ENCODE data around the gene HORMAD2. TPM values are rescaled to one million over a fixed set of nuclear protein-coding genes. Genes with fewer than 3 reads are reported as not detected.

The HORMAD2 gene
- total and polyA plus RNA-seq, 9 of the 15 experiments (the other 6 are each of a cell fraction or from before 2014, with no cell fraction given) = not detected

GRCh38 chr22:30132290-30132996 lies 52.2 kb downstream of the HORMAD2 start (continued):
- TF ChIP-seq E2F1 (CRISPR knock-in tag; IDR thresholded peaks at IDR 0.05) = no peak
- TF ChIP-seq EWSR1 (IDR thresholded peaks at IDR 0.05; ENCODE audit: borderline replicate concordance, low read depth, partially characterized antibody) = no peak
- TF ChIP-seq ZNF586 (CRISPR knock-in tag; conservative IDR thresholded peaks at IDR 0.05) = no peak
- TF ChIP-seq, protein P1, sequence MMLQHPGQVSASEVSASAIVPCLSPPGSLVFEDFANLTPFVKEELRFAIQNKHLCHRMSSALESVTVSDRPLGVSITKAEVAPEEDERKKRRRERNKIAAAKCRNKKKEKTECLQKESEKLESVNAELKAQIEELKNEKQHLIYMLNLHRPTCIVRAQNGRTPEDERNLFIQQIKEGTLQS (IDR thresholded peaks at IDR 0.05) = no peak
- TF ChIP-seq, protein P1 (CRISPR knock-in tag; conservative IDR thresholded peaks at IDR 0.05) = no peak
- no peak for TF ChIP-seq HDAC8 (tag; IDR thresholded peaks at IDR 0.05)
- no peak for TF ChIP-seq EHMT2 (IDR thresholded peaks at IDR 0.05)
- TF ChIP-seq ZNF24 (IDR thresholded peaks at IDR 0.05) = no peak
- no peak for TF ChIP-seq CCNT2 (IDR thresholded peaks at IDR 0.05; ENCODE audit: borderline replicate concordance, extremely low read depth, insufficient read length, low read depth, low read length)
- TF ChIP-seq ZBTB40 (IDR thresholded peaks at IDR 0.05) = no peak
- no peak for TF ChIP-seq ZBTB40 (CRISPR knock-in tag; IDR thresholded peaks at IDR 0.05)
- TF ChIP-seq TARDBP (IDR thresholded peaks at IDR 0.05) = no peak
- no peak for TF ChIP-seq ZNF23 (CRISPR knock-in tag; IDR thresholded peaks at IDR 0.05)
- TF ChIP-seq ZNF79 (CRISPR knock-in tag; IDR thresholded peaks at IDR 0.05; ENCODE audit: low read depth) = no peak
